IMR-90 (cell line): ENCODE measurements around the gene FAM3D. TPM values are rescaled to one million over a fixed set of nuclear protein-coding genes. Genes with fewer than 3 reads are reported as not detected.

Experiments
- ATAC-seq: fragments of 200-7000 bp; cut with Tn5 transposase; 2 replicates; pipeline ENCODE4 v1.9.1; 2020; ENCODE audit warnings: low read depth, mild to moderate bottlenecking, moderate library complexity
- BruUV-seq: library from RNA; stranded (reverse); fragments of 400-500 nt; replicated peaks from 2 replicates; lab custom pipeline; 2021; lab: Mats Ljungman, UMichigan
- CTCF ChIA-PET: fragments of 300-600 bp; formaldehyde crosslinking; extraction: SDS; loops from one replicate; lab custom pipeline; 2021; ENCODE audit warnings: antibody characterized with exemption; lab: Yijun Ruan, JAX
- POLR2A ChIA-PET: fragments of 300-600 bp; sonication (Branson Sonifier 250); formaldehyde crosslinking; loops from one replicate; lab custom pipeline; 2022; ENCODE audit warnings: antibody characterized with exemption; ENCODE audit not compliant: unreplicated experiment; lab: Charles Lee
- DNase-seq: peaks from one replicate; pipeline ENCODE4 v3.0.0; 2013
- H2AFZ ChIP-seq: replicated peaks from 2 replicates; pipeline ENCODE3; 2013; ENCODE audit warnings: low read length, mild to moderate bottlenecking; ENCODE audit not compliant: poor library complexity
- H2AK5ac ChIP-seq: 2 replicates; pipeline ENCODE4 v1.6.1; 2013; ENCODE audit warnings: low read depth, low read length, inconsistent platforms
- H2AK9ac ChIP-seq: replicated peaks from 2 replicates; pipeline ENCODE3; 2013; ENCODE audit warnings: mild to moderate bottlenecking, low read depth, low read length, moderate library complexity; ENCODE audit not compliant: poor library complexity
- H2BK120ac ChIP-seq: 2 replicates; pipeline ENCODE4 v1.6.1; 2013; ENCODE audit warnings: low read depth, low read length, inconsistent platforms
- H2BK15ac ChIP-seq: 3 replicates; pipeline ENCODE4 v1.6.1; 2013; ENCODE audit warnings: low read depth, low read length, inconsistent platforms
- H2BK20ac ChIP-seq: 2 replicates; pipeline ENCODE4 v1.6.1; 2013; ENCODE audit warnings: low read depth, mild to moderate bottlenecking, inconsistent platforms, low read length, moderate library complexity
- H2BK5ac ChIP-seq: 2 replicates; pipeline ENCODE4 v1.6.1; 2013; ENCODE audit warnings: mild to moderate bottlenecking, low read depth, low read length, inconsistent platforms; ENCODE audit not compliant: poor library complexity, severe bottlenecking
- H3K14ac ChIP-seq: replicated peaks from 2 replicates; pipeline ENCODE4 v1.6.1; 2013; ENCODE audit warnings: low read depth, low read length, inconsistent platforms
- H3K18ac ChIP-seq: 2 replicates; pipeline ENCODE4 v1.6.1; 2013; ENCODE audit warnings: low read depth, low read length, control low read depth
- H3K23ac ChIP-seq: 2 replicates; pipeline ENCODE4 v1.6.1; 2013; ENCODE audit warnings: low read depth, low read length, inconsistent platforms
- H3K27ac ChIP-seq: 2 replicates; pipeline ENCODE4 v1.5.1; 2013; ENCODE audit warnings: mild to moderate bottlenecking, control low read depth, low read length; ENCODE audit not compliant: insufficient read depth
- H3K27me3 ChIP-seq: 2 replicates; pipeline ENCODE4 v1.6.1; 2013; ENCODE audit warnings: low read length; ENCODE audit not compliant: control insufficient read depth, insufficient read depth
- H3K36me3 ChIP-seq: 2 replicates; pipeline ENCODE4 v1.6.1; 2013; ENCODE audit warnings: low read length, mixed read lengths; ENCODE audit not compliant: control insufficient read depth, insufficient read depth
- H3K4ac ChIP-seq: 2 replicates; pipeline ENCODE4 v1.6.1; 2013; ENCODE audit warnings: low read depth, low read length, inconsistent platforms
- H3K4me1 ChIP-seq: 2 replicates; pipeline ENCODE4 v1.6.1; 2013; ENCODE audit warnings: low read length, mixed read lengths; ENCODE audit not compliant: control insufficient read depth, insufficient read depth
- H3K4me2 ChIP-seq: 2 replicates; pipeline ENCODE4 v1.6.1; 2013; ENCODE audit warnings: low read depth, mild to moderate bottlenecking, control low read depth, low read length, moderate library complexity
- H3K4me3 ChIP-seq: 2 replicates; pipeline ENCODE4 v1.5.1; 2013; ENCODE audit warnings: low read depth, mild to moderate bottlenecking, control low read depth, low read length, moderate library complexity; ENCODE audit not compliant: insufficient read depth
- H3K56ac ChIP-seq: 2 replicates; pipeline ENCODE4 v1.6.1; 2013; ENCODE audit warnings: low read length, inconsistent platforms; ENCODE audit not compliant: insufficient read depth; ENCODE audit errors: extremely low read depth
- H3K79me1 ChIP-seq, 2 experiments: 2 replicates each; pipeline ENCODE4 v1.6.1; 2013; ENCODE audit warnings: low read length in 2 of 2, inconsistent platforms in 1 of 2, low read depth in 1 of 2
- H3K9ac ChIP-seq: 2 replicates; pipeline ENCODE4 v1.6.1; 2013; ENCODE audit warnings: low read depth, low read length, control low read depth
- H3K9me1 ChIP-seq: 2 replicates; pipeline ENCODE4 v1.6.1; 2013; ENCODE audit warnings: low read length, inconsistent platforms; ENCODE audit not compliant: insufficient read depth
- H3K9me3 ChIP-seq: 2 replicates; pipeline ENCODE4 v1.6.1; 2013; ENCODE audit warnings: low read length; ENCODE audit not compliant: control insufficient read depth, insufficient read depth
- H4K20me1 ChIP-seq: 2 replicates; pipeline ENCODE4 v1.6.1; 2013; ENCODE audit warnings: low read length, inconsistent platforms; ENCODE audit not compliant: insufficient read depth
- H4K5ac ChIP-seq: 2 replicates; pipeline ENCODE4 v1.6.1; 2013; ENCODE audit warnings: mild to moderate bottlenecking, low read depth, low read length, control low read depth
- H4K8ac ChIP-seq, 2 experiments: 2 replicates each; pipeline ENCODE4 v1.6.1; 2013; ENCODE audit warnings: low read depth in 2 of 2, low read length in 2 of 2, control low read depth in 1 of 2, inconsistent platforms in 1 of 2
- H4K91ac ChIP-seq: 2 replicates; pipeline ENCODE4 v1.6.1; 2013; ENCODE audit warnings: low read depth, low read length, inconsistent platforms; ENCODE audit not compliant: insufficient read depth
- BHLHE40 ChIP-seq: fragments of 150-350 bp; IDR thresholded peaks from 2 replicates; pipeline ENCODE4 v1.6.1; 2016; ENCODE audit warnings: mild to moderate bottlenecking, low read depth, low read length
- CEBPB ChIP-seq: IDR thresholded peaks from 2 replicates; pipeline ENCODE4 v1.6.1; 2012; ENCODE audit warnings: low read depth, low read length, improper control_type of control experiment
- CHD1 ChIP-seq: IDR thresholded peaks from 2 replicates; pipeline ENCODE4 v1.6.1; 2012; ENCODE audit warnings: low read depth, low read length, improper control_type of control experiment
- FOS ChIP-seq: fragments of 150-350 bp; IDR thresholded peaks from 2 replicates; pipeline ENCODE4 v1.6.1; 2016; ENCODE audit warnings: low read depth, low read length
- MAFK ChIP-seq: IDR thresholded peaks from 2 replicates; pipeline ENCODE4 v1.6.1; 2012; ENCODE audit warnings: low read depth, low read length, improper control_type of control experiment
- MAZ ChIP-seq: IDR thresholded peaks from 2 replicates; pipeline ENCODE4 v1.6.1; 2012; ENCODE audit warnings: low read depth, mild to moderate bottlenecking, low read length, improper control_type of control experiment, moderate library complexity, borderline replicate concordance
- MXI1 ChIP-seq: IDR thresholded peaks from 2 replicates; pipeline ENCODE4 v1.6.1; 2012; ENCODE audit warnings: low read depth, mild to moderate bottlenecking, low read length, moderate library complexity, borderline replicate concordance
- NFE2L2 ChIP-seq: fragments of 150-350 bp; IDR thresholded peaks from 2 replicates; pipeline ENCODE4 v1.6.1; 2016; ENCODE audit warnings: low read depth, mild to moderate bottlenecking, low read length
- POLR2A ChIP-seq: IDR thresholded peaks from 2 replicates; pipeline ENCODE4 v1.6.1; 2012; ENCODE audit warnings: mild to moderate bottlenecking, low read depth, low read length
- RAD21 ChIP-seq: IDR thresholded peaks from 2 replicates; pipeline ENCODE4 v1.6.1; 2012; ENCODE audit warnings: low read length, improper control_type of control experiment
- RCOR1 ChIP-seq: IDR thresholded peaks from 2 replicates; pipeline ENCODE4 v1.6.1; 2012; ENCODE audit warnings: mild to moderate bottlenecking, low read length, improper control_type of control experiment; ENCODE audit not compliant: insufficient replicate concordance
- RFX5 ChIP-seq: IDR thresholded peaks from 2 replicates; pipeline ENCODE4 v1.8.0; 2012; ENCODE audit warnings: low read depth, mild to moderate bottlenecking, low read length, moderate library complexity
- WGBS, 2 experiments: methylation state at CpG; one replicate each; pipeline versions ENCODE4 v1.1.5 to v1.1.7; 2013; ENCODE audit warnings: missing lambda C conversion rate in 2 of 2; ENCODE audit not compliant: insufficient read length in 1 of 2; ENCODE audit errors: extremely low coverage in 2 of 2; 5-methylcytosine and 5-hydroxymethylcytosine counted together
- dilution Hi-C: fragments of 300-500 bp; cut with HindIII; formaldehyde crosslinking; loops from one replicate; pipeline ENCODE4 v1.14.3; 2018; ENCODE audit warnings: low sequenced_read_pairs; ENCODE audit not compliant: unreplicated experiment
- in situ Hi-C: fragments of 300-500 bp; cut with MboI; formaldehyde crosslinking; loops from 3 replicates; pipeline ENCODE4 v1.14.3; 2019; ENCODE audit warnings: low sequenced_read_pairs, inconsistent platforms, mixed read lengths
- intact Hi-C: fragments of 100-400 bp; cut with micrococcal nuclease; formaldehyde crosslinking; loops from 2 replicates; pipeline ENCODE4 v1.10.0; 2022
- polyA plus RNA-seq, 3 experiments: library from polyadenylated mRNA; depleted of rRNA; stranded (reverse); fragments of >200 nt; gene quantifications; 2 replicates each; pipeline ENCODE4 v1.2.3, GENCODE V29; 2012; ENCODE audit warnings: low replicate concordance in 1 of 3
- total RNA-seq: library from RNA; depleted of rRNA; stranded (reverse); fragments of >200 nt; gene quantifications from 2 replicates; pipeline ENCODE4 v1.2.3, GENCODE V29; 2012
- TF ChIP-seq, protein P1 (sequence below): conservative IDR thresholded peaks from 2 replicates; pipeline ENCODE4 v1.5.1; 2012; ENCODE audit warnings: mild to moderate bottlenecking, low read depth, low read length, improper control_type of control experiment
- TF ChIP-seq, protein P2 (sequence below): fragments of 150-350 bp; IDR thresholded peaks from 2 replicates; pipeline ENCODE4 v1.6.1; 2017; ENCODE audit warnings: mild to moderate bottlenecking, antibody characterized with exemption, low read length, low read depth

The FAM3D gene
- total and polyA plus RNA-seq, 2 of the 4 experiments (the other 2 are of a cell fraction), result not detected

DNA sequence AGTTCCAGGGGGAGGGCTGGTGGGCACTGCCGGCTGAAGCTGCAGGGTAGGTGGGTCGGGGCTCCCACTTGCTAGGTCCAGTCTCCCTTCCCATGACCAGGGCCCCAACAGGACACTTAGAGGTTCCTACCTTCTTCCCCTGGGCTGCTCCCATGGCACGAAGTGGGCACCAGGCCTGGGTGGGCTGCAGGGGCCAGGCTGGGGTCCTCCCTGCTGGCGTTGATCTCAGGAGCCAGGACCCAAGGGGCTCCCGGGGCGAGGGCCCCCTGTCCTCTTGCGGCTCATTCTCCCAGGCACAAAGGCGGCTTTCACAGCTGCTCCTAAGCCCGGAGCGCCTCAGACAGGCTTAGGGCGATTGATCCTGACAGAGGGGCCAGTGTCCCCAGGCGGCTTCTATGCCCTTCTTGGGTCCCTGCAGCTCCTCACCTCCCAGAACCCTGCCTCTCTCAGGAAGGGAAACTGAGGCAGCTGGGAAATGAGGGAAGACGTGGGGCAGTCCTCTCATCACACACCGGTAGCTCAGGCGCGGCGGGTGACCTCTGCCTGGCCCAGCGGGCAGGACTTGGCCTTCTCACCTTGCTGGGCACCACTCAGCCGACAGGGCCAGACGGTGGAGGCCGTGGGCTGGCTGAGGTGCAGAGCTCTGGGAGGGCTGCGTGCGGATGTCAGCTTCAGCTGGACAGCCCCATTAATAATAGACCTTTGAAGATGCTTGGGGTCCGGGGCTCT lies 39.6 kb downstream of the FAM3D start (continued):
- no peak for TF ChIP-seq RFX5

DNA sequence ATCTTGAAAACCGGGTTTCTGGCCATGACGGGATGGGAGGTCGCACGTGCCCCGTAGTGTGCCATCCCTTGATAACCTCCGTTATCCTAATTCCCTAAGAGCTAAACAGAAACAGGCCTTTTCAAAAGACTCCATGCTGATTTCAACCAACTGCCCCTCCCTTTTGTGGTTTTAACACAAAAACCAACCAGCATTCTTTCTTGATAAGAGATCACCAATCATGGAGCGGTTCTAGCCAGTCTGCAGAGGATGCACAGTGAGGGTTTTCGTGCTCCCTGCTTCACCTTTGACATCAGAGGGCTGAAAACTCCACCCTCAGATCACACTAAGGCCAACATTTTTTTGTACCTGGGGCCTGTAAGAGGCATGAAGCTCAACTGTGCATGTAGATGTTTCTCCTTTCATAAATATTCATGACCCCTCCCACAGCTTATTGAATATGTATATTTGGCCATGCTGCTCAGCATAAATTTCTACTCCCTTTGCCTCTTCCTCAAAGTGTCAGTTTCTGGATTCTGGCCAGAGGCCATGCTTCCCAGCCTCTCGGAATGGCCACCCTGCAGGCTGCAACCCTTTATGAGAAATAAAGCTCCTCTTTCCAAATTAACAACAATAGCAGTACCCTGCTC lies 41.3 kb downstream of the FAM3D start:
- Histone ChIP-seq H3K4me3 (no peak overlapping the region), H3K14ac (no peak overlapping the region), H3K56ac (no peak overlapping the region), H4K20me1 (no peaks in the 10 kb centered on the region), H3K9me1 (peaks cover 11% of the 10 kb centered on the region; the same call in 1 of the 2 replicates), H3K79me1 (no peaks in the 10 kb centered on the region), H2AK9ac (no peak overlapping the region), H3K4me2 (no peak overlapping the region), H4K5ac (no peak overlapping the region), H3K9me3 (no peaks in the 10 kb centered on the region), H4K8ac (no peak overlapping the region), H3K4me1 (peaks cover 23% of the 10 kb centered on the region), H3K27ac (no peak overlapping the region), H2BK120ac (no peak overlapping the region), H4K91ac (no peak overlapping the region), H3K27me3 (0 out of 2 replicates have a peak, but pooled peaks cover 2% of the 10 kb centered on the region), H3K18ac (no peak overlapping the region), H2BK5ac (no peak overlapping the region), H3K4ac (no peak overlapping the region), H2BK20ac (no peak overlapping the region), H2AK5ac (no peak overlapping the region), H3K23ac (no peak overlapping the region), H3K36me3 (no peaks in the 10 kb centered on the region), H2BK15ac (no peak overlapping the region), H2AFZ (no peak overlapping the region), H3K9ac (no peak overlapping the region)
- no TSS peak for BruUV-seq
- CTCF ChIA-PET, result interaction anchor here (1.1 to 1.2 kb wide), 2 partner anchors 54 to 65 kb away, joined by 4 to 15 read pairs; no protein-coding TSS in a partner anchor
- POLR2A ChIA-PET, result no interaction called here
- no peak for DNase-seq
- intact Hi-C loops (loop anchor here (5.0 to 10.0 kb wide), 3 partner anchors 38 to 321 kb away; partner anchors contain the start of genes HTD2, PXK and RPP14), in situ Hi-C loops (loop anchor here (5.0 to 25.0 kb wide), 3 partner anchors 63 to 1187 kb away; no protein-coding TSS in a partner anchor), dilution Hi-C loops (no loop called here)
- no peak for ATAC-seq
- 82% methylated on average over 4 of the region's 9 CpGs; no CpG with 5 or more reads in 1 of the 2 experiments for WGBS, 2 experiments
- TF ChIP-seq MAFK (no peak), FOS (no peak), CHD1 (no peak), BHLHE40 (no peak), RAD21 (no peak), RFX5 (no peak), POLR2A (no peak), MXI1 (no peak), CEBPB (no peak), NFE2L2 (no peak), MAZ (no peak), RCOR1 (no peak)
- TF ChIP-seq, protein P1, sequence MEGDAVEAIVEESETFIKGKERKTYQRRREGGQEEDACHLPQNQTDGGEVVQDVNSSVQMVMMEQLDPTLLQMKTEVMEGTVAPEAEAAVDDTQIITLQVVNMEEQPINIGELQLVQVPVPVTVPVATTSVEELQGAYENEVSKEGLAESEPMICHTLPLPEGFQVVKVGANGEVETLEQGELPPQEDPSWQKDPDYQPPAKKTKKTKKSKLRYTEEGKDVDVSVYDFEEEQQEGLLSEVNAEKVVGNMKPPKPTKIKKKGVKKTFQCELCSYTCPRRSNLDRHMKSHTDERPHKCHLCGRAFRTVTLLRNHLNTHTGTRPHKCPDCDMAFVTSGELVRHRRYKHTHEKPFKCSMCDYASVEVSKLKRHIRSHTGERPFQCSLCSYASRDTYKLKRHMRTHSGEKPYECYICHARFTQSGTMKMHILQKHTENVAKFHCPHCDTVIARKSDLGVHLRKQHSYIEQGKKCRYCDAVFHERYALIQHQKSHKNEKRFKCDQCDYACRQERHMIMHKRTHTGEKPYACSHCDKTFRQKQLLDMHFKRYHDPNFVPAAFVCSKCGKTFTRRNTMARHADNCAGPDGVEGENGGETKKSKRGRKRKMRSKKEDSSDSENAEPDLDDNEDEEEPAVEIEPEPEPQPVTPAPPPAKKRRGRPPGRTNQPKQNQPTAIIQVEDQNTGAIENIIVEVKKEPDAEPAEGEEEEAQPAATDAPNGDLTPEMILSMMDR, result no peak
- TF ChIP-seq, protein P2, sequence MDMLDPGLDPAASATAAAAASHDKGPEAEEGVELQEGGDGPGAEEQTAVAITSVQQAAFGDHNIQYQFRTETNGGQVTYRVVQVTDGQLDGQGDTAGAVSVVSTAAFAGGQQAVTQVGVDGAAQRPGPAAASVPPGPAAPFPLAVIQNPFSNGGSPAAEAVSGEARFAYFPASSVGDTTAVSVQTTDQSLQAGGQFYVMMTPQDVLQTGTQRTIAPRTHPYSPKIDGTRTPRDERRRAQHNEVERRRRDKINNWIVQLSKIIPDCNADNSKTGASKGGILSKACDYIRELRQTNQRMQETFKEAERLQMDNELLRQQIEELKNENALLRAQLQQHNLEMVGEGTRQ, result no peak
